Suprapubic skin (tissue), 4 donors: ENCODE data around the gene TMEM260.

ENCODE experiments used
- POLR2A ChIP-seq, 2 donors: fragments of 450-650 bp; IDR thresholded peaks; one replicate each; pipeline ENCODE4 v1.6.1; 2017; ENCODE audit warnings: antibody characterized with exemption in 2 of 2, mild to moderate bottlenecking in 2 of 2, moderate library complexity in 2 of 2
- POLR2AphosphoS5 ChIP-seq, 3 donors: sonication (generic); formaldehyde crosslinking; IDR thresholded peaks; one replicate each; pipeline ENCODE4 v1.6.1; 2017; ENCODE audit warnings: antibody characterized with exemption in 3 of 3
- TF ChIP-seq, protein P1 (sequence below), 2 donors: fragments of 200-600 bp in 1 of 2; fragments of 450-650 bp in 1 of 2; sonication (generic) in 1 of 2; IDR thresholded peaks; one replicate each; pipeline ENCODE4 v1.5.1; 2016 to 2019; ENCODE audit warnings: antibody characterized with exemption in 2 of 2, mild to moderate bottlenecking in 1 of 2, moderate library complexity in 1 of 2

DNA sequence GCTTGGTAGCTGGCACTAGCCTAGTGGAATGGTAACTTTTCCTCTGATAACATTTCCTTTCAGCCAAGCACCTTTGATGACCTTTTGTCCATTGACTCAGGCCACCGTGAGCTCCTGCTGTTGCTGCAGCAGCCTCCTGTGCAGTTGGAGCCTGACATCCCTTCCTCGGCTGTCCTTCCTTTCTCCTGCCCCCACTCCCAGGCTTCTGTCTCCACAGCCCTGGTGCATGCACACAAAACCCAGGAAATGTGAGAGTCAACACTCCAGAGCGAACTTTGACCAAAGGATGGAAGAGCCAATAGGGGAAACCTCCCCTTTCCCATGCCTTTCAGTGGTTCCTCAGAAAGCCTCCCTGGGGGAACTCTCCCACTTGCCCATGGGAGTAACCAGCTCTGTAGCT lies 115.0 kb downstream of the TMEM260 start:
- TF ChIP-seq, protein P1, sequence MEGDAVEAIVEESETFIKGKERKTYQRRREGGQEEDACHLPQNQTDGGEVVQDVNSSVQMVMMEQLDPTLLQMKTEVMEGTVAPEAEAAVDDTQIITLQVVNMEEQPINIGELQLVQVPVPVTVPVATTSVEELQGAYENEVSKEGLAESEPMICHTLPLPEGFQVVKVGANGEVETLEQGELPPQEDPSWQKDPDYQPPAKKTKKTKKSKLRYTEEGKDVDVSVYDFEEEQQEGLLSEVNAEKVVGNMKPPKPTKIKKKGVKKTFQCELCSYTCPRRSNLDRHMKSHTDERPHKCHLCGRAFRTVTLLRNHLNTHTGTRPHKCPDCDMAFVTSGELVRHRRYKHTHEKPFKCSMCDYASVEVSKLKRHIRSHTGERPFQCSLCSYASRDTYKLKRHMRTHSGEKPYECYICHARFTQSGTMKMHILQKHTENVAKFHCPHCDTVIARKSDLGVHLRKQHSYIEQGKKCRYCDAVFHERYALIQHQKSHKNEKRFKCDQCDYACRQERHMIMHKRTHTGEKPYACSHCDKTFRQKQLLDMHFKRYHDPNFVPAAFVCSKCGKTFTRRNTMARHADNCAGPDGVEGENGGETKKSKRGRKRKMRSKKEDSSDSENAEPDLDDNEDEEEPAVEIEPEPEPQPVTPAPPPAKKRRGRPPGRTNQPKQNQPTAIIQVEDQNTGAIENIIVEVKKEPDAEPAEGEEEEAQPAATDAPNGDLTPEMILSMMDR (IDR thresholded peaks at IDR 0.05) = no peak
- TF ChIP-seq POLR2A (IDR thresholded peaks at IDR 0.05) (no peak), POLR2AphosphoS5 (IDR thresholded peaks at IDR 0.05) (no peak)
